ENCODE results near the gene PPP5C.
"Not testable (repeated sequence)": the region's sequence is repeated elsewhere in the genome, so short reads cannot be mapped to it uniquely, and the experiment has no call there.

Gene PPP5C, protein sequence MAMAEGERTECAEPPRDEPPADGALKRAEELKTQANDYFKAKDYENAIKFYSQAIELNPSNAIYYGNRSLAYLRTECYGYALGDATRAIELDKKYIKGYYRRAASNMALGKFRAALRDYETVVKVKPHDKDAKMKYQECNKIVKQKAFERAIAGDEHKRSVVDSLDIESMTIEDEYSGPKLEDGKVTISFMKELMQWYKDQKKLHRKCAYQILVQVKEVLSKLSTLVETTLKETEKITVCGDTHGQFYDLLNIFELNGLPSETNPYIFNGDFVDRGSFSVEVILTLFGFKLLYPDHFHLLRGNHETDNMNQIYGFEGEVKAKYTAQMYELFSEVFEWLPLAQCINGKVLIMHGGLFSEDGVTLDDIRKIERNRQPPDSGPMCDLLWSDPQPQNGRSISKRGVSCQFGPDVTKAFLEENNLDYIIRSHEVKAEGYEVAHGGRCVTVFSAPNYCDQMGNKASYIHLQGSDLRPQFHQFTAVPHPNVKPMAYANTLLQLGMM

DNA sequence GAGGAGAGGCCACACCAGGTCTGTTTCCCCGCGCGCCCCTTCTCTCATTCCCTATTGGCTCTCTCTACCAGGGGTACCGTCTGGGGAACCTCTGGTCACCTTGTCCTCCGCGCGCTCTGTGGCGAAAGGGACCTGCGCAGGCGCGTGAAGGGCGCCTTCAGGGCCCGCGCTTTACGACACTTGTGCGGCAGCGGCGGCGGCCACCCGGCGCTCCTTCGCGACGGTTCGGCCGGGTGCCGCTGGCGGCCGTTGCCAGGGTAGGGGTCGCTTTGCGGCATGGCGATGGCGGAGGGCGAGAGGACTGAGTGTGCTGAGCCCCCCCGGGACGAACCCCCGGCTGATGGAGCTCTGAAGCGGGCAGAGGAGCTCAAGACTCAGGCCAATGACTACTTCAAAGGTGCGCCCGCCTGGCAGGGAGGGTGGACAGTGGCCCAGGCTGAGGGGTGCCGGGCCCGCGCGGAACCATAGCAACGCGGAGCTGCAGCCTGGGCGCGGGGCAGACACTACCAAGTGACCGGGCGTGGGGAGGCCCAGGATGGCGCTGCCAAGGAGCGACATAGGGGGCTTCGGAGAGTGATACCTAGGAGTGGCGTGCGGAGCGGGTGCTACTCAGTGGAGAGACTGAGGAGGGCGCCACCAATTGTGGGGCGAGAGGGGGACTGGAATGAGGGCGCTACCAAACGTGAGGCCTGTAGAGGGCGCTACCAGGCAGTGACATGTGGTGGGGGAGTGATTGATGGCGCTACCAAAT lies at the start of gene PPP5C:
TSS of gene PPP5C (plus strand) at position 267 of the 751 bp plus-strand sequence. CDS start at position 277, 10 bp downstream.
- peak; percentile 99 for DNase-seq

DNA sequence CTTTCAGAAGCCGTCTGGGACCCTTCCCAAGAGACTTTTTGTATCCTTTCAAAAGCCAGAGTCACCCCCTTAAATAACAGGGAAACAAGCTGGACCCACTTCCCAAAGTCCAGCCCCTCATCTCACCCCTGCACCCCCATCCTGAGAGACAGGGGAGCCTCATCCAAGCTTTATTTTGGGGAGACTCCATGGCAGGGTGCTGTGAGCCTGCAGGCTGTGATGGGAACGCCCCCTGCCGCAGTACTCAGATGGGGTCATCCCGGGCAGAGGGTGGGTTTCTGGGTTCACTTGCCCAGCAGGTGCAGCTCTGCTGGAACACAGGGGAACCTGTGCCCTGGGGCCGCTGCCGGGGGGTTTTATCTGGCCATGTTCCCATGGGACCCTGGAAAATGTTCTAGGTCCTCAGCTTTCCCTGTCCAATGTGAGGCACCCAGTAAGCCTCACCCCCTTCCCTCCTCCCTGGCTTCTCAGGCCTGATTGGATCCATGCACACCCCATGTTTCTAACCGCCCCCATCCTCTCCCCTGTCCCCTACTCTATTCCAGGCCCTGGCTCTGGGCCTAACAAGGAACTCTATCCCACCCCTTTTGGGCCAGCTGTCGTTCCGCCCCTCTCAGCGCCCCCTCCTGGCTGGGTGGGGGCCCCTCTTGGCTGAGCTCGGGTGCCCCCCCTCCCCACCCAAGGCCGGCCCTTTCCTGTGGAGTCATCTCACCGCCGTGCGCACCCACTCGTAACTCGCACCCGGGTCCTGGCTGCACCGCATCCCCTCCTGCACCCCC lies 49.0 kb upstream of the PPP5C start:
- DNase-seq = no peak

DNA sequence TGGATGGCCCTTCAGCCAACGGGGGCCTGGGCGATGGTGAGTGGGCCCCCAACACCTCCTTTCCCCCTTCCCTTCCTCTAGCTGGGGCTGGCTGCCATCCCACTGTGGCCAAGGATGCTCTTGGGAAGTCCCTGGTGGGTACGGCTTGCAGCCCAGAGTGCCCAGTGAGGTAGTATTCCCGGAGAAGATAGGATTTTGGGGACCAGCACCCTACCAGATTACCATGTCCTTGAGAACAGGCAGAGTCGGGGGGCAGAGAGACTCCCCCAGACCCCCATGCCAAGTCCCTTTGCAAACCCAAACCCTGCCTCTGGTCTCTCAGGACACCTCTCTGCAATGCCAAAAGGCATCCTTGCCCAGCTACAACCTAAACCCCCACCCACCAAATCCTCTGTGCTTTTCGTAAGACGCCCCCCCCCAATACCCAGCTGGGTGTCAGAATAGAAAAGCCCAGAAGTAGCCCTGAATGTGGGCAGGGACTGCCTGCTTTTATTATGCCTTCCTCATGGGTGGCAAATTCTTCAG lies 48.3 kb upstream of the PPP5C start:
- no peak for DNase-seq

DNA sequence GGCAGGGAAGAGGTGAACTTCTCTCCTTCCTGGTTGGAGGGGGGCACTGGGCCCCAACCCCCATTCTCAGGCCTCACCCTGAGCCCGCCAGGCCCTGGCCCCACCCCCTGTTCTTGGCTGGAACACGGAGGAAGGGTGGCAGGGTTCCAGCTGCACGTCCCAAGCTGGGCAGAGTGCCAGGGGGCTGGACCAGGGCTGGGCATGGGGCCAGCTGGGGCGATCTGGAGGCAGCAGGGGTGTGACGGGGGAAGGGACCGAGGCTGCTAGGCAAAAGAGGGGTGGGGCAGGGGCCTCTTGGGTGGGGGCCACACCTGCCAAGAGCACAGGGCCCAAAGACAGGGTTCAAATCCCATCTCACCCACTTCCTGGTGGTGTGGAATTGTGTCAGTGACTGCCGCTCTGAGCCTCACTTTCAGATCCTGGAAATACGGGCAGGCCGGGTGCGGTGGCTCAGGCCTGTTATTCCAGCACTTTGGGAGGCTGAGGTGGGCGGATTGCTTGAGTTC lies 47.8 kb upstream of the PPP5C start:
- DNase-seq = peak; percentile 97

DNA sequence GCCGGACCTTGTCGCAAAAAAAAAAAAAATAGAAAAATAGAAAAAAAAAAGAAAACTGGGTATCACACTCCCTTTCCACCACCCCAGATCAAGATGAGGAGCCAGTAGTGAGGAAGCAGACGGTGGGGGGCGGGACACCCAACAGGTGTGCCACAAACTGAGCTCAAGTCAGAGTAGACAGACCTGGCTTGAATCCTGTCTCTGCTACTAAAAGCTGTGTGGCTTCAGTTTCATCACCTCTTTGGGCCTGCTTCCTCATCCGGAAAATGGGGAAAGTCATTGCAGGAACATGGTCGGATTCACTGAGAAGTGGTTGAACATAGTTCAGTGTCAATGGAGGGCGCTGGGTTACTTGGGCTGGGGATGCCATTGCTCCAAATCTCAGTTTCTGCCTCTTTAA lies 47.2 kb upstream of the PPP5C start:
- DNase-seq = no peak

DNA sequence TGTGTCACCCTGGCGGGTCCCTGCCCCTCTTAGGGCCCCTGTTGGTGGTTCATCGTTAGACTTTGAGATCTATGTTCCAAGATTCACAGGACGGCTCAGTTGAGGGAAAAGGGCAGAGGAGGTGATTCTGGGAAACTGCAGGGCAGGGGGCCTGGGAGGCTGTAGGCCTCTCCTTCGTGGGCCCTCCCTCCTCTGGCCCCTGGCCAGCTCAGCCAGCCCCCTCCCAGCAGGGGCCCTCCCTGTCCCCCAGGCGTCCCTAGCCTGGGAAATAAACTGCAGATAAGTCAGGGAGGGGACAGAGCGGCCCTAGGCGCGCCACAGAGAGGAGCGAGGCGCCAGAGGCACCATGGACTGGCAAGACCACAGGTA lies 43.6 kb upstream of the PPP5C start:
- DNase-seq = no peak

DNA sequence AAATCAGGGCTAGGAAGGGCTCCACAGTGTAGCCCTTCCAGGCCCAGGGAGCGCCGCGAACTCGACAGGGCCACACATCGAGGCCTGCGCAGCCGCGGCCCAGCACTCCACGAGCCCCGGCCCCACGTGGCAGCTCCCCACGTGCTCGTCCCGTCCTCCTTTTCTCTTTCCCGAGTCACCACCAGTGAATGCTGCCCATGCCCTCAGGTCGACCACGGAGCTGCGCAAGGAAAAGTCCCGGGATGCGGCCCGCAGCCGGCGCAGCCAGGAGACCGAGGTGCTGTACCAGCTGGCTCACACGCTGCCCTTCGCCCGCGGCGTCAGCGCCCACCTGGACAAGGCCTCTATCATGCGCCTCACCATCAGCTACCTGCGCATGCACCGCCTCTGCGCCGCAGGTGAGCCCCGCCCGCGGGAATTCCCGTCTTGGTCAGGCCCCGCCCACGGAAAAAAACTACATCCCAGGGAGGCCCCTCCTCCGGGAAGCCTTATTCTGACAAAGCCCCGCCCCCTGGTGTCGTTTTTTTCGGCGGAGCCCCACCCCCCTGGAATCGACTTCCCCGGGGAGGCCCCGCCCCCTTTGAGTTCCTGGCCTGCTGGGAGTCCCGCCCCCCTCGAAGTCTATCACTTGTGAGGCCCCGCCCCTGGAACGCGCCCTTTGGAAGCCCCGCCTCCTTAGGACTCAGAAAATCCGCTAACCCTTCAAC lies 43.0 kb upstream of the PPP5C start:
- DNase-seq = peak; percentile 35

DNA sequence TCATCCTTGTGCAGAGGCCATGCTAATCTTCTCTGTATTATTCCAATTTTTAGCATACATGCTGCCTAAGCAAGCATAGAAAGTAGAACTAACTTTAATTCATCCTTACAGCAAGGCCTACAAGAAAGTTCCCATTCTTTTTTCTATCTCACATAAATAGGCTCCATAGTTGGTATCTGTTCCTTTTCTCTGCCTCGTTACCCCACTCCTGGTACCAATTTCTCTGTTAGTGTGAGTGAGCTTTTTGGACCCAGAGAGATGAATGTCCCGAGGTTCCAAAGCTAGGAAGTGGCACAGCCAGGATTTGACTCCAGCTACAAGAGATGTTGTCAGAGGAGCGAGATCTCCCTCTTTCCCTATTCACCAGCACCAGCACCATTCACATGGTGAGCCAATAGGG lies 40.4 kb upstream of the PPP5C start:
- no peak for DNase-seq

DNA sequence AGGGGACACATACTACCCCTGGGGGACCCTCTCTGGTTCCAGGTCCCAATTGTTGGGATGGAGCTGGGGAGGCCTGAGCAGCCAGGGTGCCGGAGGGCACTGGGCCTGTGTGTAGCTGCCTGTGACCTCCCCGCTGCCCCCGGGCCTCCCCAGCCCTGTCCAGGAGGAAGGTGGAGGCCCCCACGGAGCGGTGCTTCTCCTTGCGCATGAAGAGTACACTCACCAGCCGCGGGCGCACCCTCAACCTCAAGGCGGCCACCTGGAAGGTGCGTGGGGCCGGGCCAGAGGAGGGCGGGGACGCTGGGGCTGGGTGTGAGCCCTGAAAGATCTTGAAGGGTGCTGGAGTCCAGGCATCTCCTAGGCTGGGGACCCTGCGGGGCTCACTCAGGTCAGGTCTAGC lies 38.4 kb upstream of the PPP5C start:
- DNase-seq = no peak

DNA sequence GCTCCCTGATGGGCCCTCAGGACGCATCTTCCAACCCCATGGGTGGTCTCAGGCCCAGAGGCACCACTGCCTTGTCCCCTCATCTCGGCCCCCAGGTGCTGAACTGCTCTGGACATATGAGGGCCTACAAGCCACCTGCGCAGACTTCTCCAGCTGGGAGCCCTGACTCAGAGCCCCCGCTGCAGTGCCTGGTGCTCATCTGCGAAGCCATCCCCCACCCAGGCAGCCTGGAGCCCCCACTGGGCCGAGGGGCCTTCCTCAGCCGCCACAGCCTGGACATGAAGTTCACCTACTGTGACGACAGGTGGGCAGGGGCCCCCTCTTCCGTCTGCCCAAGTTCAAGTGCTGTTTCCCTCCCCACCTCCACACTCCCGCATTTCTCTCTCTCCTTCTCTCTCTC lies 37.8 kb upstream of the PPP5C start:
- no peak for DNase-seq

DNA sequence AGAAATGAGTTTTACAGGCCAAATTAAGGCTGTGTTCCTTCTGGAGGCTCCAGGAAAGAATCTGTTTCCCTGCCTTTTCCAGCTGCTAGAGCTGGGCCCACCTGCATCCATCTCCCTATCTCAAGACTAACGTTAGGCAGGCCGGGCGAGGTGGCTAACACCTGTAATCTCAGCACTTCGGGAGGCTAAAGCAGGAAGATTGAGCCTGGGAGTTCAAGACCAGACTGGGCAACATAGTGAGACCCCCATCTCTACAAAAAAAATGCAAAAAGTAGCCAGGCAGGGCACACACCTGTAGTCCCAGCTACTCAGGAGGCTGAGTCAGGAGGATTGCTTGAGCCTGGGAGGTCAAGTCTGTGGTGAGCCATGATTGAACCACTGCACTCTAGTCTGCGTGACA lies 35.4 kb upstream of the PPP5C start:
- no peak for DNase-seq

DNA sequence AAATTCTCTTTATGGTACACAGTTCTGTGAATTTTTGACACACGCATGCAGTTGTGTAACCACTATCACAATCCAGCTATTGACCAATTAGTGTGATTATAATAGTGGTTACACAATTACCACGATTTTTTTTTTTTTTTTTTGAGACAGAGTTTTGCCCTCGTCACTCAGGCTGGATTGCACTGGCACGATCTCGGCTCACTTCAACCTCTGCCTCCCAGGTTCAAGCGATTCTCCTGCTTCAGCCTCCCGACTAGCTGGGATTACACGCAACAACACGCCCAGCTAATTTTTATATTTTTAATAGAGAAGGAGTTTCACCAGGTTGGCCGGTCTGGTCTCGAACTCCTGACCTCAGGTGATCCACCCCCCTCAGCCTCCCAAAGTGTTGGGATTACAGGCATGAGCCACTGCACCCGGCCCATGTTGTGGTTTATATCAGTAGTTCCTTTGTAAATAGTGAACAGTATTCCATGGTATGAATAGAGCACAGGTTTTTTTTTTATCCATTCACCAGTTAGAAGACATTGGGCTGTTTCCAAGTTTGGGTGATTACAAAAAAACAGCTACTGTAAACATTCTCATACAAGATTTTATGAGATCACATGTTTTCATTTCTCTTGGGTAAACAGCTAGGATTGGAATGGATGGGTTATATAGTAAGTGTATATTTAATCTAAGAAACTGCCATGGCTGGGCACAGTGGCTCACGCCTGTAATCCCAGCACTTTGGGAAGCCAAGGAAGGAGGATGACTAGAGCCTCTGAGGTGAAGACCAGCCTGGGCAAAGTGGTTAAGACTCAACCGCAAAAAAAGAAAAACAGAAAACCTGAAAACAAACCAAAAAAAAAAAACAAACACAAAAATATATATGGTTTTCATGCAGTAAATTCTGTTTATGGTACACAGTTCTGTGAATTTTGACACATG lies 33.1 kb upstream of the PPP5C start:
- not testable (repeated sequence) for DNase-seq

DNA sequence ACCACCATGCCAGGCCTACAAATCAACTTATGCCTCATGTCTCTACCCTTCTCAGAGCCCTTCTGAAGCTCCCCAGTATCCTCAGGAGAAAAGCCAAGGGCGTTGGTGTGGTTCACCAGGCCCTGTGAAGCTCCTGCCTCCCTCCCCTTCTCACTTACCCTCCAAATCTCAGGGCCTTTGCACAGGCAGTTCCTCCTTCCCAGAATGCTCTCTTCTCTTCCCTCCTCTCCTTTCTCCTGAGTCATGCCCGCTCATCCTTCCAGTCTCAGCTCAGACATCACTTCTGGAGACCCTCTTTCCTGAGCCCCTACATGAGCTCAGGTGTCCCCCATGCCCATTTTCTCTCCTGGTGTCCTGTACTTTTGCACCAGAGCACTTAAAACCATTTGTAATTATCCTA lies 29.5 kb upstream of the PPP5C start:
- no peak for DNase-seq

DNA sequence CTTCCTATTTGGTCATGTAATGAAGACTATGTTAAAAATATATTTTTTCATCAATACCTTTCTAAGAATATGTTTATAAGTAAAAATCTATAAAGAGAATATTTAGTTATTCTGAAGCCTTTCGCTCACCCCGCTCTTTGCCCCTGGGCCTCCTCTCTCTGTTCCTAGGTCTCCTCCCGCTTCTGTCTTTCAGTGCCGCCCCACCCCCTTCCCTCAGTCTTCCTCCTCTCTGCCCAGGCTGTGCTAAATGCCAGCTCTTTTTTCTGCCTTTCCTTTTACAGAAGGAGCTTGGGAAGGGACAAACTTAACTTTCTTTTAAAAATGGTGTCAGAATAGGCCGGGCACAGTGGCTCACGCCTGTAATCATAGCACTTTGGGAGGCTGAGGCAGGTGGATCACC lies 27.3 kb upstream of the PPP5C start:
- no peak for DNase-seq

DNA sequence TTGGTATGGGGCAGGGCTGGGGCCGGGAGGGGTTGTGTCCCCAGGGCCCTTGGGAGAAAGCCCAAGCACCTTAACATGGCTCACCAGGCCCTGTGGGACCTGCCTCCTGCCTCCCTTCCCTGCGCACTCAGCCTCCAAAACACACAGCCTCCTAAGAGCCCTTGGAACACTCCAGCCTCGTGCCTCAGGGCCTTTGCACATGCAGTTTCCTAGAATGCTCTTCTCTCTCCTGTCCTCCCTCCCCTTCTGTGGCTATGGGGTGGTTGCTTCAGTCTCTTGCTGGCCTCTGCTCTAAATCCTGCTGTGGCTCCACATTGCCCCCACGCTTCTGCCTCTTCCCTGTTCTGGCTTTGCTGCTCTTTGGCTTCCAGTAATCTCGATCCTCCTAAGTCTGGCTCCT lies 26.3 kb upstream of the PPP5C start:
- no peak for DNase-seq

DNA sequence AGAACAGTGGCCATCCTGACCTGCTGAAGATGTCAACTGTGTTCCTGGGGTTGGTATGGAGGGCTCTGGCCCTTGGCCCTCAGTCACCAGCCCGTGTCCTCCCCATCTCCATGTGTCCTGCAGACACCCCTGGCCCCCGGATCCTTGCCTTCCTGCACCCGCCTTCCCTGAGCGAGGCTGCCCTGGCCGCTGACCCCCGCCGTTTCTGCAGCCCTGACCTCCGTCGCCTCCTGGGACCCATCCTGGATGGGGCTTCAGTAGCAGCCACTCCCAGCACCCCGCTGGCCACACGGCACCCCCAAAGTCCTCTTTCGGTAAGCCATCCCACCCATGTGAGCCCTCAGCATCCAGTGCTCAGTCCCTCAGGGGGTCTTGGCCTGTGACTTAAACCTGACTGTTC lies 25.2 kb upstream of the PPP5C start:
- no peak for DNase-seq

DNA sequence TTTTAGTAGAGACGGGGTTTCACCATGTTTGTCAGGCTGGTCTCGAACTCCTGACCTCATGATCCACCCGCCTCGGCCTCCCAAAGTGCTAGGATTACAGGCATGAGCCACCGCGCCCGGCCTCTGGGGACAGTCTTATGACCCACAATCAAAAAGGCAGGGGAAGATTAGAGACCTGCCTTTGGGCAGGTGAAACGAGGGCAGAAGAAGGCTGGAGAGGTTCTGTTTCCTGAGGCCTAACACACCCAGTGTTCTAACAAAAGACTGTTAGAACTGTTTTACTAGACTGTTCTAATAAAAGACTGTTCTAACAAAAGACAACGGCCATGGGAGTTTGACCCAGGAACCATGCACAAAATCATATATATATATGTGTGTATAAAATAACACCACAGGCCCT lies 23.7 kb upstream of the PPP5C start:
- not testable (repeated sequence) for DNase-seq

DNA sequence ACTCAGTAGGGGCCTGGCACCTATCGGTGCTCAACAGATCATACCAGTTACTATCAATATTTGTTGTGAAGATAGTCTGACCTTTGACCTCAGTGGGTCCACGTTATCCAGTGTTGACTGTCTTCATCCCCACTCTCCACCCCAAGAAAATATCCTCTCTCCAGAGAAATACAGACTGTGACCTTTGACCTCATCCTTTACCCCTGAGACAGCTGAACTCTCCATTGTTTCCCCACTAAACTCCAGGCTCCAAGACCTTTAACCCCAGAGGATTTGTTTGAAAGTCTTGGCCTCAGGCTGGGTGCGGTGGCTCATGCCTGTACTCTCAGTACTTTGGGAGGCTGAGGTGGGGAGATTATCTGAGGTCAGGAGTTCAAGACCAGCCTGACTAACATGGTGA lies 22.6 kb upstream of the PPP5C start:
- DNase-seq = no peak

DNA sequence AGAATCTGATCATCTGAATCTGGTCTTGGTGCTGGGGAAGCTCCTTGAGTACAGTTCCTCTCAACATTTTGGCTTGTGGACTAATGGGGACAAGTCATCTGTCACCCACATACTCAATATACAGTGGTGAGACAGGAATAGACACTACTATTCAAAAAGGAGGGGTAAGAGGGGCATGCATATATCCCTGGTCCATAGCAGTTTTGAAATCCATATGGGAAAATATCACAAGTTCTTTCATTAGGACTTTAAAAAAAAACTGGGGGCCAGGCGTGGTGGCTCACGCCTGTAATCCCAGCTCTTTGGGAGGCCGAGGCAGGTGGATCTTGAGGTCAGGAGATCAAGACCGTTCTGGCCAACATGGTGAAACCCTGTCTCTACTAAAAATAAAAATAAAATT lies 20.3 kb upstream of the PPP5C start:
- no peak for DNase-seq

DNA sequence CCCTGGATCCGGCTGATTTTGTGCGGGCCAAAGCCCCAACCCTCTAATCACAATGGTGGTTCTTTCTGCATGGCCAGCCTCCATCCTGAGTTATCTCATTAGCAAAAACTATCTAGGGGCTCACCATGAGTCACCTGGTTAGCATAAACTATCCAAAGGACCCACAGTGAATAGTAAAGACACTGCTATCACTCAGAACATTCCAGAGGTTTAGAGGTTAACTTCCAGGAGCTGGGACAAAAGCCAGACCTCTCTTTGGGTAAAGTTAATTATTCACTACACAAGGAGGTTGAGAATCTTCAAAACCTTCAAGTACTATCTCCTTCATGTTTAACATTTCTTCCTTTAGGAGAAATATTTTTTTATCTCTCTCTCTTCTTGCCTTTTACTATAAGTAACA lies 18.8 kb upstream of the PPP5C start:
- DNase-seq = no peak

DNA sequence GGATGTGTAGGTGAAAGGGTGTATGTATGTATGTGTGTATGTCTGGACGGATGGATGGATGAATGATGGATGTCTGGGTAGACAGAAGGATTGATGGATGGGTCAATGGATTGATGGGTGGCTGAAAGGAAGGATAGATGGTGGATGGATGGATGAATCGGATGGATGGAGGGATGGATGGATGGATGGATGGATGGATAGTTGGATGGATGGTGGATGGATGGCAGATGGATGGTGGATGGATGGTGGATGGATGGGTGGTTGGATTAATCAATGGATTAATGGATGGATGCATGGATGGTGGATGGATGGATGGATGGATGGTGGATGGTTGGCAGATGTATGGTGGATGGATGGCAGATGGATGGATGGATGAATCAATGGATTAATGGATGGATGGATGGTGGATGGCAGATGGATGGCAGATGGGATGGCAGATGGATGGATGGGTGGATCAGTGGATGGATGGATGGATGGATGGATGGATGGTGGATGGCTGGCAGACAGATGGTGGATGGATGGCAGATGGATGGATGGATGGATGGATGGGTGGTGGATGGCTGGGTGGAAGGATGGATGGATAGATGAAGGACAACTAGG lies 16.5 kb upstream of the PPP5C start:
- no peak for DNase-seq

Data from NCI-H69 (cell line).